H1 (cell line): ENCODE results near the gene PPARA.

ENCODE experiments used
- EP300 ChIP-seq, 2 experiments: IDR thresholded peaks; 1 replicate in 1 of 2; 2 replicates in 1 of 2; pipeline ENCODE4 v1.6.1; 2011 to 2012; ENCODE audit warnings: low read depth in 2 of 2, low read length in 2 of 2, mild to moderate bottlenecking in 2 of 2, borderline replicate concordance in 1 of 2, inconsistent platforms in 1 of 2, moderate library complexity in 1 of 2
- SP2 ChIP-seq: IDR thresholded peaks from 2 replicates; pipeline ENCODE4 v1.6.1; 2012; ENCODE audit warnings: mild to moderate bottlenecking, low read length, inconsistent platforms

DNA sequence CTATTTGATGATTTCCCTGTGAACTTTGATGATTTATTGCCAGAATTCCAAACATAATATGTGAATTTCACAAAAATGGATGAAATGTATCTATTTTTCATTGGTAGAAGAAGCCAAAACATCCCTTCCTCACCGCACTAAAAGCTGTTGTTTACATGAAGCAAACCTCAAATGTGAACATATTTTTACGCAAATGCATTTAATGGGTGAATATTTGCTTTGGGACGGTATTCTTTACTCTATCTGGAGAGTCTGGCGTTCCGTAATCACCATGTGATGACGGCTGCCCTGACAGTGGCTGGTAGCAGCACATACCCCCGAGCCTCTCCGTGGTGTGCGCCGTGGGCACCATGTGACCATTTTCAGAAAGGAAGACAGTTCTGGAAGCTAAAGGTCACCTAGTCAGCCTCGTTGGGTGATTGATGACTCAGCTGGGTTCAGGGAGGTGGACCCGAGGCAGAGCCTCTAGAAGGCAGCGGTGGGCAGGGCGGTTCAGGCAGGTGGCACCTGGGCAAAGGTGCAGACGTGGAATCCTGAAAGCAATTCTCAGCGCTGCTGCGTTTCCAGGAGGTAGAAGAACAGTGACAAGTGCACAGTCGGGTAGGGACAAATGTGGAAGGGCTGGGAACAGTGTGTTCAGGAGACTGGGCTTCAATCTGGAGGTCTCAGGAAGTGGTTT, 45.3 kb downstream of the PPARA start:
- TF ChIP-seq EP300 (IDR thresholded peaks at IDR 0.05; ENCODE audit: borderline replicate concordance in 1 of 2, low read depth in 2 of 2, low read length in 2 of 2), result no peak
- TF ChIP-seq SP2, result no peak
